Measurements from ENCODE around the gene POPDC3. TPM values are rescaled to one million over a fixed set of nuclear protein-coding genes. Genes with fewer than 3 reads are reported as not detected.

The POPDC3 gene
- total RNA-seq, 1 experiment from 2014 or later, result 5.7 TPM

DNA sequence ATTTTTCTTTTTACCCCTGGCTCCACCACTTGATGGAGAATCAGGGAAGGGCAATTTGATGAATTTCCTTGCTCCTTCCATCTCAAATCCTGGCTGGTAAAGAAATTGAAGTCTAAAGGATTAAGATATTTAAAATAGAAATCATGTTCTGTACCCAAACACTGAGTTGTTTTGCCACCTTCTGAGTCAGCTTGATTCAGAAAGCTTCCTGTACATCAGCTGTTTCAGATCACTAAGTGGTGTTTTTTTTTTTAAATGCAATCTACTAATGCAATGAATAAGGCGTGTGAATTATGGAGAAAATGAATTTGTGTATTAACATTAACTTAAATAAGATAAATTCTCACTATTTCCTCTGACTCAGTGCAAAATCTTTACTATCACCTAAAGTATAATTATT, 11.5 kb upstream of the POPDC3 start:
- Histone ChIP-seq H2BK120ac (ENCODE audit: low read depth, low read length, poor library complexity, severe bottlenecking) (no peak overlapping the region), H3K9me3 (ENCODE audit: control insufficient read depth, low read depth, low read length) (no peaks in the 10 kb centered on the region), H3K9ac (ENCODE audit: extremely low read depth, insufficient read length, low read length) (no peak overlapping the region), H4K8ac (replicated peaks; ENCODE audit: insufficient read length, low read depth, low read length) (no peak overlapping the region), H3K79me2 (ENCODE audit: insufficient read depth, low read length) (no peaks in the 10 kb centered on the region), H3K4ac (ENCODE audit: low read depth, low read length) (no peak overlapping the region), H3K27me3 (ENCODE audit: insufficient read depth, low read length) (no peaks in the 10 kb centered on the region), H2BK5ac (ENCODE audit: insufficient read length, low read length) (no peak overlapping the region), H3K4me1 (ENCODE audit: insufficient read depth, low read length) (no peaks in the 10 kb centered on the region; the same call in 1 of the 2 replicates), H2AK5ac (ENCODE audit: insufficient read length, low read length) (no peak overlapping the region), H4K20me1 (ENCODE audit: control insufficient read depth, insufficient read depth, insufficient read length) (no peaks in the 10 kb centered on the region), H3K14ac (ENCODE audit: insufficient read depth, low read length) (no peak overlapping the region), H4K91ac (ENCODE audit: insufficient read length, low read depth, low read length) (no peak overlapping the region), H3K27ac (ENCODE audit: insufficient read length, low read depth, low read length) (no peak overlapping the region), H2BK12ac (ENCODE audit: insufficient read length, low read depth, low read length) (no peak overlapping the region), H3K79me1 (ENCODE audit: insufficient read depth, low read depth, low read length, poor library complexity, severe bottlenecking) (no peaks in the 10 kb centered on the region), H3K4me2 (ENCODE audit: insufficient read depth, insufficient read length, low read length) (no peak overlapping the region), H2BK15ac (ENCODE audit: low read depth, low read length) (no peak overlapping the region), H3K23ac (ENCODE audit: insufficient read length, low read depth, low read length) (no peak overlapping the region), H3T11ph (ENCODE audit: low read length) (no peak overlapping the region), H3K56ac (ENCODE audit: insufficient read length, low read depth, low read length) (no peak overlapping the region), H2AFZ (ENCODE audit: low read length) (no peak overlapping the region), H4K5ac (ENCODE audit: insufficient read length, low read depth, low read length) (no peak overlapping the region), H3K23me2 (ENCODE audit: insufficient read length, low read depth, low read length, poor library complexity, severe bottlenecking) (no peaks in the 10 kb centered on the region), H2BK20ac (ENCODE audit: low read depth, low read length, poor library complexity, severe bottlenecking) (no peak overlapping the region), H3K18ac (ENCODE audit: insufficient read length, low read depth, low read length) (no peak overlapping the region)
- Mint-ChIP-seq H3K27ac (no peak overlapping the region), H3K36me3 (ENCODE audit: insufficient read depth in 1 of 3, low read depth in 3 of 3) (no peaks in the 10 kb centered on the region; a peak in 1 of 7 replicates), H3K4me3 (no peak overlapping the region), H3K27me3 (ENCODE audit: low read depth) (no peaks in the 10 kb centered on the region), H3K9me3 (no peaks in the 10 kb centered on the region; a peak in 1 of 5 replicates), H3K4me1 (peaks cover 12% of the 10 kb centered on the region in 2 experiments)
- DNase-seq, result no peak
- no peak for TF ChIP-seq CTCF (conservative IDR thresholded peaks at IDR 0.05)
- no CpG with 5 or more reads among the region's 1 CpG for WGBS (ENCODE audit: extremely low coverage, insufficient read length, low lambda C conversion rate)
